HCT116 (cell line): ENCODE measurements around the gene CYP27A1. TPM values are rescaled to one million over a fixed set of nuclear protein-coding genes. Genes with fewer than 3 reads are reported as not detected.

ENCODE experiments used
- ATAC-seq: fragments of 200-7000 bp; cut with Tn5 transposase; 2 replicates; pipeline ENCODE4 v1.9.1; 2020; ENCODE audit warnings: mild to moderate bottlenecking, moderate library complexity
- BruUV-seq: library from RNA; stranded (reverse); fragments of 400-500 nt; replicated peaks from 2 replicates; lab custom pipeline; 2021; lab: Mats Ljungman, UMichigan
- CTCF ChIA-PET: fragments of 300-600 bp; sonication (Branson Sonifier 250); formaldehyde crosslinking; loops from one replicate; lab custom pipeline; 2021; ENCODE audit warnings: antibody characterized with exemption; lab: Charles Lee
- POLR2A ChIA-PET: fragments of 300-600, 350-600 bp; sonication (Branson Sonifier 250); formaldehyde crosslinking; loops from one replicate; lab custom pipeline; 2021; ENCODE audit warnings: antibody characterized with exemption; lab: Charles Lee
- RAD21 ChIA-PET, 2 experiments: fragments of 300-600 bp; sonication (Branson Sonifier 250); formaldehyde crosslinking; loops; one replicate each; lab custom pipeline; 2023; ENCODE audit warnings: low total read pairs in 2 of 2; ENCODE audit not compliant: uncharacterized antibody in 2 of 2, unreplicated experiment in 2 of 2, low non-redundant PET in 1 of 2; lab: Charles Lee
- DNase-seq: peaks from one replicate; pipeline ENCODE4 v3.0.0-alpha.2; 2010; ENCODE audit warnings: low read depth, low spot score
- H2AFZ ChIP-seq: fragments of 200-600 bp; shearing (Covaris generic), sonication (generic); 2 replicates; pipeline ENCODE4 v1.6.1; 2017; ENCODE audit warnings: low read depth, mixed run types, mixed read lengths, antibody characterized with exemption, low read length; ENCODE audit not compliant: poor library complexity, severe bottlenecking
- H3K27ac ChIP-seq: 2 replicates; pipeline ENCODE4 v1.5.1; 2012; ENCODE audit warnings: low read depth, low read length
- H3K27me3 ChIP-seq: fragments of 200-600 bp; sonication (generic); 2 replicates; pipeline ENCODE4 v1.6.1; 2016; ENCODE audit warnings: mixed run types, low read length, mixed read lengths; ENCODE audit not compliant: insufficient read depth
- H3K36me3 ChIP-seq, 2 experiments: fragments of 200-500 bp in 1 of 2; fragments of 200-600 bp in 1 of 2; sonication (Bioruptor generic) in 1 of 2; sonication (generic) in 1 of 2; 2 replicates each; pipeline versions ENCODE4 v1.5.1 to v1.6.1; 2014 to 2016; ENCODE audit warnings: low read length in 2 of 2, inconsistent platforms in 1 of 2, mixed read lengths in 1 of 2, mixed run types in 1 of 2; ENCODE audit not compliant: insufficient read depth in 2 of 2, control insufficient read depth in 1 of 2
- H3K4me1 ChIP-seq, 2 experiments: fragments of 200-600 bp in 1 of 2; sonication (generic) in 1 of 2; 2 replicates each; pipeline versions ENCODE4 v1.5.1 to v1.6.1; 2012 to 2017; ENCODE audit warnings: low read length in 2 of 2, inconsistent platforms in 1 of 2, mild to moderate bottlenecking in 1 of 2, mixed read lengths in 1 of 2, mixed run types in 1 of 2, moderate library complexity in 1 of 2; ENCODE audit not compliant: insufficient read depth in 2 of 2, control insufficient read depth in 1 of 2
- H3K4me2 ChIP-seq: fragments of 200-600 bp; sonication (generic); 2 replicates; pipeline ENCODE4 v1.6.1; 2017; ENCODE audit warnings: mixed run types, low read length, mixed read lengths
- H3K4me3 ChIP-seq, 2 experiments: fragments of 200-600 bp in 1 of 2; sonication (generic) in 1 of 2; replicated peaks in 1 of 2; 2 replicates each; pipeline ENCODE4 v1.5.1; 2011 to 2016; ENCODE audit warnings: low read length in 2 of 2, control low read depth in 1 of 2, low read depth in 1 of 2, mild to moderate bottlenecking in 1 of 2, mixed read lengths in 1 of 2, mixed run types in 1 of 2
- H3K79me2 ChIP-seq: fragments of 200-600 bp; sonication (generic); 2 replicates; pipeline ENCODE4 v1.6.1; 2017; ENCODE audit warnings: mild to moderate bottlenecking, mixed run types, low read length, moderate library complexity, mixed read lengths; ENCODE audit not compliant: insufficient read depth
- H3K9ac ChIP-seq: fragments of 200-600 bp; sonication (generic); 2 replicates; pipeline ENCODE4 v1.6.1; 2016; ENCODE audit warnings: low read length, mixed read lengths
- H3K9me2 ChIP-seq: fragments of 200-600 bp; sonication (generic), shearing (Covaris generic); 2 replicates; pipeline ENCODE4 v1.6.1; 2017; ENCODE audit warnings: mixed run types, mild to moderate bottlenecking, moderate library complexity; ENCODE audit not compliant: insufficient read depth
- H3K9me3 ChIP-seq, 2 experiments: fragments of 200-500 bp in 1 of 2; fragments of 200-600 bp in 1 of 2; sonication (Bioruptor generic) in 1 of 2; sonication (generic) in 1 of 2; 2 replicates each; pipeline ENCODE4 v1.6.1; 2014 to 2017; ENCODE audit warnings: low read length in 2 of 2, mixed read lengths in 2 of 2, inconsistent platforms in 1 of 2, low read depth in 1 of 2, mild to moderate bottlenecking in 1 of 2, mixed run types in 1 of 2, moderate library complexity in 1 of 2; ENCODE audit not compliant: control insufficient read depth in 1 of 2, insufficient read depth in 1 of 2
- H4K20me1 ChIP-seq: fragments of 200-600 bp; sonication (generic), shearing (Covaris generic); 2 replicates; pipeline ENCODE4 v1.6.1; 2017; ENCODE audit warnings: mixed run types, mild to moderate bottlenecking, moderate library complexity; ENCODE audit not compliant: insufficient read depth
- CBX3 ChIP-seq: IDR thresholded peaks from 2 replicates; pipeline ENCODE4 v1.6.1; 2012; ENCODE audit warnings: low read depth
- CEBPB ChIP-seq: IDR thresholded peaks from 2 replicates; pipeline ENCODE4 v1.6.1; 2012; ENCODE audit warnings: low read depth
- CTCF ChIP-seq, 3 experiments: fragments of 200-600 bp in 1 of 3; sonication (generic) in 1 of 3; IDR thresholded peaks in 2 of 3; conservative IDR thresholded peaks in 1 of 3; 2 replicates each; pipeline ENCODE4 v1.5.1; 2012 to 2017; ENCODE audit warnings: low read depth in 2 of 3, low read length in 2 of 3, antibody characterized with exemption in 1 of 3, borderline replicate concordance in 1 of 3, control low read depth in 1 of 3, mild to moderate bottlenecking in 1 of 3, mixed read lengths in 1 of 3, mixed run types in 1 of 3, moderate library complexity in 1 of 3; ENCODE audit not compliant: insufficient read depth in 1 of 3
- EGR1 ChIP-seq: IDR thresholded peaks from 2 replicates; pipeline ENCODE4 v1.6.1; 2012; ENCODE audit warnings: low read depth
- ELF1 ChIP-seq: IDR thresholded peaks from 2 replicates; pipeline ENCODE4 v1.6.1; 2012; ENCODE audit warnings: low read depth, borderline replicate concordance
- EZH2phosphoT487 ChIP-seq: fragments of 200-600 bp; IDR thresholded peaks from 2 replicates; pipeline ENCODE4 v1.6.1; 2018; ENCODE audit warnings: antibody characterized with exemption, borderline replicate concordance
- FOSL1 ChIP-seq: IDR thresholded peaks from 2 replicates; pipeline ENCODE4 v1.6.1; 2012; ENCODE audit warnings: low read depth
- JUND ChIP-seq: IDR thresholded peaks from 2 replicates; pipeline ENCODE4 v1.6.1; 2012
- MAX ChIP-seq: IDR thresholded peaks from 2 replicates; pipeline ENCODE4 v1.6.1; 2012
- POLR2A ChIP-seq: IDR thresholded peaks from 2 replicates; pipeline ENCODE4 v1.7.0; 2011; ENCODE audit warnings: borderline replicate concordance; ENCODE audit not compliant: insufficient read depth, insufficient read length; ENCODE audit errors: extremely low read depth
- POLR2AphosphoS5 ChIP-seq: IDR thresholded peaks from 2 replicates; pipeline ENCODE4 v1.6.1; 2011; ENCODE audit warnings: mild to moderate bottlenecking, low read depth, low read length, moderate library complexity
- RAD21 ChIP-seq: IDR thresholded peaks from 2 replicates; pipeline ENCODE4 v1.6.1; 2012; ENCODE audit warnings: low read depth, mild to moderate bottlenecking
- REST ChIP-seq: IDR thresholded peaks from 2 replicates; pipeline ENCODE4 v1.6.1; 2012; ENCODE audit warnings: low read depth
- SRF ChIP-seq: IDR thresholded peaks from 2 replicates; pipeline ENCODE4 v1.6.1; 2012; ENCODE audit warnings: low read depth
- TCF7L2 ChIP-seq: IDR thresholded peaks from 2 replicates; pipeline ENCODE4 v1.7.0; 2011; ENCODE audit warnings: borderline replicate concordance, inconsistent platforms; ENCODE audit not compliant: insufficient read depth, insufficient read length; ENCODE audit errors: extremely low read depth
- YY1 ChIP-seq: IDR thresholded peaks from 2 replicates; pipeline ENCODE4 v1.6.1; 2011; ENCODE audit warnings: low read length, low read depth, moderate library complexity, mild to moderate bottlenecking; ENCODE audit not compliant: insufficient replicate concordance; ENCODE audit errors: extremely low read depth
- ZBTB33 ChIP-seq: IDR thresholded peaks from 2 replicates; pipeline ENCODE4 v1.6.1; 2011; ENCODE audit warnings: mild to moderate bottlenecking, low read length, moderate library complexity; ENCODE audit not compliant: insufficient replicate concordance; ENCODE audit errors: extremely low read depth
- ZNF274 ChIP-seq: fragments of 200-500 bp; sonication (Bioruptor generic); IDR thresholded peaks from 2 replicates; pipeline ENCODE4 v1.6.1; 2014; ENCODE audit warnings: mild to moderate bottlenecking, low read depth, low read length, inconsistent platforms
- intact Hi-C: fragments of 100-400 bp; cut with micrococcal nuclease; formaldehyde crosslinking; loops from 2 replicates; pipeline ENCODE4 v1.10.0; 2022
- total RNA-seq: library from RNA; stranded (reverse); gene quantifications from one replicate; pipeline ENCODE4 v1.2.1, GENCODE V29; 2021; ENCODE audit not compliant: unreplicated experiment

Gene CYP27A1
- total RNA-seq, 1 experiment from 2014 or later = 1.6 TPM

DNA sequence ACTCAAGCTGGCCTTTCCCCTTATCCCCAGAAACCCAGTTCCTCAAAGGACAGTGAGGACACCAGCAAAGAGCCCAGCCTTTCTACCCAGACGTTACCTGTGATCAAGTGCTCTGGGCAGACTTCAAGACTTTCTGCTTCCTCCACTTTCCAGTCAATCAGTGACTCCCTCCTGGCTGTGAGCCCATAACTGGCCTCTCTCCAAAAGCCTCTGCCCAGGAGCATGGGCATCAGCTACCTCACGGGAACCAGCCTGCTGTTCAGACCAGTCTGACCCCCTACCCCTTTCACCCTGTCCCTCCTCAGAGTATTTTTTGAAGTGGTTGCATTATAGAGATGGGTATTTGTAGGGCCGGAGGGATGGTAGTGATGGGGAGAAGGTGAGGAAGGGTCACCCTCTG is 27.7 kb upstream of the CYP27A1 start:
- no peak for TF ChIP-seq POLR2A
- no peak for TF ChIP-seq FOSL1
- TF ChIP-seq JUND = no peak
- TF ChIP-seq ZBTB33 = no peak
- TF ChIP-seq CEBPB = no peak
- TF ChIP-seq SRF = no peak
- TF ChIP-seq YY1 = no peak
- no peak for TF ChIP-seq REST
- TF ChIP-seq ZNF274 = no peak
- TF ChIP-seq POLR2AphosphoS5 = no peak
- TF ChIP-seq CTCF (IDR thresholded peaks at IDR 0.05 in 2 of 3, conservative IDR thresholded peaks at IDR 0.05 in 1 of 3; ENCODE audit: borderline replicate concordance in 1 of 3, insufficient read depth in 1 of 3, low read depth in 2 of 3, low read length in 2 of 3) = no peak
- no peak for TF ChIP-seq EZH2phosphoT487
- no peak for TF ChIP-seq EGR1
- no peak for TF ChIP-seq MAX
- no peak for TF ChIP-seq TCF7L2
- TF ChIP-seq ELF1 = no peak
- TF ChIP-seq CBX3 = no peak
- no peak for TF ChIP-seq RAD21
- RAD21 ChIA-PET = no interaction called here

More for the DNA sequence above, 27.7 kb upstream of the CYP27A1 start:
- ATAC-seq (no peak), DNase-seq (no peak)
- ChIA-PET POLR2A (no interaction called here), CTCF (no interaction called here)
- H3K4me3 ChIP-seq = no peak overlapping the region
- H3K9me2 ChIP-seq = no peaks in the 10 kb centered on the region
- no peaks in the 10 kb centered on the region for H3K27me3 ChIP-seq
- no TSS peak for BruUV-seq
- H3K4me2 ChIP-seq = no peak overlapping the region
- no peaks in the 10 kb centered on the region for H3K79me2 ChIP-seq
- H3K9ac ChIP-seq = no peak overlapping the region
- peaks cover 39 to 50% of the 10 kb centered on the region in 2 experiments for H3K36me3 ChIP-seq
- no peak overlapping the region for H3K27ac ChIP-seq
- H3K9me3 ChIP-seq = no peaks in the 10 kb centered on the region
- H3K4me1 ChIP-seq = no peaks in the 10 kb centered on the region
- no peaks in the 10 kb centered on the region for H4K20me1 ChIP-seq
- intact Hi-C loops = no loop called here
- H2AFZ ChIP-seq = no peak overlapping the region
